Heart left ventricle (tissue), 16 donors: ENCODE data around the gene SMYD1. TPM values are rescaled to one million over a fixed set of nuclear protein-coding genes. Genes with fewer than 3 reads are reported as not detected.
A peak's percentile ranks its signal among the peaks of the same experiment; 100 is the strongest.

Experiments
- ATAC-seq, 4 donors: fragments of 200-7000 bp; cut with Tn5 transposase; one replicate each; pipeline ENCODE4 v1.9.1; 2020 to 2022; ENCODE audit warnings: moderate library complexity in 4 of 4, mild to moderate bottlenecking in 3 of 4, moderate number of reproducible peaks in 1 of 4
- DNase-seq, 5 donors: peaks; one replicate each; pipeline ENCODE4 v3.0.0-alpha.2; 2020
- H3K27ac ChIP-seq, 12 donors: fragments of 200-600 bp; sonication (generic) in 4 of 12; one replicate each; pipeline versions ENCODE4 v1.5.0 to v1.8.0; 2016 to 2022; ENCODE audit warnings: mild to moderate bottlenecking in 2 of 12
- H3K27me3 ChIP-seq, 9 donors: fragments of 200-600 bp; sonication (generic) in 2 of 9; one replicate each; pipeline versions ENCODE4 v1.5.1 to v1.8.0; 2016 to 2022; ENCODE audit warnings: mild to moderate bottlenecking in 3 of 9
- H3K36me3 ChIP-seq, 9 donors: fragments of 200-600 bp; sonication (generic) in 2 of 9; one replicate each; pipeline versions ENCODE4 v1.5.0 to v1.8.0; 2018 to 2022; ENCODE audit warnings: mild to moderate bottlenecking in 2 of 9
- H3K4me1 ChIP-seq, 12 donors: fragments of 200-600 bp; sonication (generic) in 4 of 12; one replicate each; pipeline versions ENCODE4 v1.5.0 to v1.8.0; 2016 to 2022; ENCODE audit warnings: mild to moderate bottlenecking in 3 of 12
- H3K4me3 ChIP-seq, 12 donors: fragments of 200-600 bp; sonication (generic) in 4 of 12; one replicate each; pipeline versions ENCODE4 v1.5.0 to v1.8.0; 2017 to 2022; ENCODE audit warnings: mild to moderate bottlenecking in 9 of 12, moderate library complexity in 4 of 12
- H3K9me3 ChIP-seq, 12 donors: fragments of 200-600 bp; sonication (generic) in 4 of 12; one replicate each; pipeline versions ENCODE4 v1.5.0 to v1.8.0; 2016 to 2022; ENCODE audit warnings: mild to moderate bottlenecking in 1 of 12
- CTCF ChIP-seq, 12 donors: fragments of 200-600 bp; sonication (generic) in 4 of 12; IDR thresholded peaks; one replicate each; pipeline versions ENCODE4 v1.5.0 to v1.8.0; 2018 to 2022; ENCODE audit warnings: antibody characterized with exemption in 12 of 12, mild to moderate bottlenecking in 5 of 12
- POLR2A ChIP-seq, 2 donors: fragments of 450-650 bp; IDR thresholded peaks; one replicate each; pipeline ENCODE4 v1.6.1; 2017; ENCODE audit warnings: antibody characterized with exemption in 2 of 2, mild to moderate bottlenecking in 2 of 2, moderate library complexity in 2 of 2
- WGBS, 4 donors: extraction: QIAGEN DNeasy Blood & Tissue Kit in 2 of 4; methylation state at CpG; one replicate each; pipeline versions ENCODE4 v1.1.5 to v1.1.7; 2013 to 2018; 5-methylcytosine and 5-hydroxymethylcytosine counted together
- intact Hi-C, 10 donors: fragments of 100-400 bp; cut with DNase I; formaldehyde crosslinking; loops; one replicate each; pipeline versions ENCODE4 v1.11.1 to v1.14.2; 2022
- polyA plus RNA-seq, 2 donors: library from polyadenylated mRNA; stranded (reverse); fragments of 200-250 nt; gene quantifications; one replicate each; pipeline ENCODE4 v1.2.3, GENCODE V29; 2013
- total RNA-seq, 9 donors: library from RNA; depleted of rRNA in 2 of 9; stranded (reverse); fragments of >200 nt in 2 of 9; fragmentation: NEBNext Ultra II Directional in 3 of 9; extraction: Animal tissue kit (Norgen Biotek cat#: 25700) in 3 of 9; gene quantifications; one replicate each; pipeline versions ENCODE4 v1.1.0 to v1.2.4, GENCODE V29; 2016 to 2023
- donor health status: ischemic (EF 13 %, LVEDD 7.1; RV severe dilation, severe dysfunction).
- donor health status: healthy with polysubstance abuse.
- donor health status: DM: no; HTN: yes; CAD: no.
- donor health status: DM: no; HTN: no; CAD: no.
- donor health status: ischemic (EF 25% LVEDD 6.9; RV normal size, moderate dysfunction).
- donor health status: ischemic (EF 25% LVEDD 5.7; RV mildly dilated, moderate dysfunction).
- donor health status: healthy.
- donor health status: DM: yes; HTN: yes; CAD: no.
- donor health status: ischemic (EF 35%, LVEDD 5.7; RV mildly dilated, moderate dysfunction).
- donor health status: nonischemic (EF 11% LVEDD 7.7; RV severe dilation, severe dysfunction).
- donor health status: DM: yes; HTN: yes; CAD: no.
- donor health status: PGD.
- donor health status: ischemic (EF 29% LVEDD 5.4; RV normal size, mild dysfunction).
- donor health status: nonischemic (EF 23%, LVEDD 6.1; RV moderate dilation, normal function).

Gene SMYD1
- total and polyA plus RNA-seq, 11 donors = 132 to 658 (median 346) TPM

- Histone ChIP-seq H3K27me3 (no peaks in the 10 kb centered on the region), H3K36me3 (peaks cover 0 to 5% (median 0%) of the 10 kb centered on the region in 9 donors), H3K4me3 (peak overlapping the region in 6 of 12 donors; percentile 2 to 92 (median 86)), H3K4me1 (peaks cover 6 to 47% (median 35%) of the 10 kb centered on the region in 12 donors), H3K27ac (peak overlapping the region in 4 of 12 donors; percentile 98 to 99 (median 99)), H3K9me3 (no peaks in the 10 kb centered on the region)
- TF ChIP-seq CTCF (IDR thresholded peaks at IDR 0.05) (no peak), POLR2A (IDR thresholded peaks at IDR 0.05) (no peak)
- DNase-seq = no peak
- intact Hi-C loops = no loop called here
- no peak for ATAC-seq
- 1 to 6% (median 5%) methylated on average over 1 of the region's 1 CpG for WGBS, 4 donors
Measured at GRCh38 chr2:88053296-88053695, 14.3 kb upstream of the SMYD1 start.

- Histone ChIP-seq H3K27ac (peak overlapping the region in 11 of 12 donors; percentile 92 to 99 (median 98)), H3K9me3 (no peaks in the 10 kb centered on the region), H3K27me3 (no peaks in the 10 kb centered on the region), H3K36me3 (peaks cover 0 to 4% (median 0%) of the 10 kb centered on the region in 9 donors), H3K4me1 (peaks cover 6 to 47% (median 35%) of the 10 kb centered on the region in 12 donors), H3K4me3 (peak overlapping the region; percentile 57 to 99 (median 86))
- intact Hi-C loops = no loop called here
- DNase-seq = no peak
- no peak for ATAC-seq
- TF ChIP-seq POLR2A (IDR thresholded peaks at IDR 0.05) (no peak), CTCF (IDR thresholded peaks at IDR 0.05) (no peak)
- WGBS, 4 donors = 47 to 65% (median 54%) methylated on average over 10 of the region's 10 CpGs
Measured at GRCh38 chr2:88053934-88054781, 13.5 kb upstream of the SMYD1 start.

GRCh38 chr2:88054782-88055370, 12.7 kb upstream of the SMYD1 start:
- 25 to 39% (median 34%) methylated on average over 25 of the region's 25 CpGs for WGBS, 4 donors
- Histone ChIP-seq H3K27ac (peak overlapping the region; percentile 92 to 99 (median 98)), H3K36me3 (no peaks in the 10 kb centered on the region), H3K27me3 (no peaks in the 10 kb centered on the region), H3K4me3 (peak overlapping the region; percentile 57 to 99 (median 86)), H3K4me1 (peaks cover 6 to 43% (median 35%) of the 10 kb centered on the region in 12 donors), H3K9me3 (no peaks in the 10 kb centered on the region)
- no peak for DNase-seq
- TF ChIP-seq POLR2A (IDR thresholded peaks at IDR 0.05) (no peak), CTCF (IDR thresholded peaks at IDR 0.05) (no peak)
- intact Hi-C loops = no loop called here
- peak in 3 of 4 donors; percentile 1 to 38 (median 19) for ATAC-seq
